ENCODE results near the gene SPATA13. TPM values are rescaled to one million over a fixed set of nuclear protein-coding genes. Genes with fewer than 3 reads are reported as not detected.

Gene SPATA13
- total RNA-seq, 4 donors from 2014 or later, result 9.0 to 46.0 (median 18.7) TPM

GRCh38 chr13:24153347-24153746 is 7.2 kb upstream of the SPATA13 start:
- no peak for TF ChIP-seq CTCF (IDR thresholded peaks at IDR 0.05)
- no peak for DNase-seq (ENCODE audit: low spot score)
- no peak for ATAC-seq (ENCODE audit: low FRiP score)

GRCh38 chr13:24153979-24154701 is 6.4 kb upstream of the SPATA13 start:
- no peak for TF ChIP-seq CTCF (IDR thresholded peaks at IDR 0.05)
- ATAC-seq (ENCODE audit: low FRiP score) (no peak), DNase-seq (ENCODE audit: low spot score) (no peak)

GRCh38 chr13:24159357-24159756 is 1.2 kb upstream of the SPATA13 start:
- TF ChIP-seq CTCF (IDR thresholded peaks at IDR 0.05), result no peak
- ATAC-seq (ENCODE audit: low FRiP score) (no peak), DNase-seq (ENCODE audit: low spot score) (no peak)

GRCh38 chr13:24161010-24161775 is 673 bp downstream of the SPATA13 start:
- DNase-seq (ENCODE audit: low spot score) (no peak), ATAC-seq (ENCODE audit: low FRiP score) (peak; percentile 58)
- TF ChIP-seq CTCF (IDR thresholded peaks at IDR 0.05), result no peak

GRCh38 chr13:24161980-24162525 is 1.5 kb downstream of the SPATA13 start:
- TF ChIP-seq CTCF (IDR thresholded peaks at IDR 0.05), result no peak
- ATAC-seq (ENCODE audit: low FRiP score), result no peak
- DNase-seq (ENCODE audit: low spot score), result no peak

GRCh38 chr13:24162604-24163003 is 2.1 kb downstream of the SPATA13 start:
- ATAC-seq (ENCODE audit: low FRiP score), result no peak
- DNase-seq (ENCODE audit: low spot score), result no peak
- no peak for TF ChIP-seq CTCF (IDR thresholded peaks at IDR 0.05)
